ENCODE results near the gene PRPF4. TPM values are rescaled to one million over a fixed set of nuclear protein-coding genes. Genes with fewer than 3 reads are reported as not detected.
"Not testable (repeated sequence)": the region's sequence is repeated elsewhere in the genome, so short reads cannot be mapped to it uniquely, and the experiment has no call there.

PRPF4 gene
- total RNA-seq, 1 donor from 2014 or later: 46.3 TPM

- TF ChIP-seq, protein P1, sequence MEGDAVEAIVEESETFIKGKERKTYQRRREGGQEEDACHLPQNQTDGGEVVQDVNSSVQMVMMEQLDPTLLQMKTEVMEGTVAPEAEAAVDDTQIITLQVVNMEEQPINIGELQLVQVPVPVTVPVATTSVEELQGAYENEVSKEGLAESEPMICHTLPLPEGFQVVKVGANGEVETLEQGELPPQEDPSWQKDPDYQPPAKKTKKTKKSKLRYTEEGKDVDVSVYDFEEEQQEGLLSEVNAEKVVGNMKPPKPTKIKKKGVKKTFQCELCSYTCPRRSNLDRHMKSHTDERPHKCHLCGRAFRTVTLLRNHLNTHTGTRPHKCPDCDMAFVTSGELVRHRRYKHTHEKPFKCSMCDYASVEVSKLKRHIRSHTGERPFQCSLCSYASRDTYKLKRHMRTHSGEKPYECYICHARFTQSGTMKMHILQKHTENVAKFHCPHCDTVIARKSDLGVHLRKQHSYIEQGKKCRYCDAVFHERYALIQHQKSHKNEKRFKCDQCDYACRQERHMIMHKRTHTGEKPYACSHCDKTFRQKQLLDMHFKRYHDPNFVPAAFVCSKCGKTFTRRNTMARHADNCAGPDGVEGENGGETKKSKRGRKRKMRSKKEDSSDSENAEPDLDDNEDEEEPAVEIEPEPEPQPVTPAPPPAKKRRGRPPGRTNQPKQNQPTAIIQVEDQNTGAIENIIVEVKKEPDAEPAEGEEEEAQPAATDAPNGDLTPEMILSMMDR (conservative IDR thresholded peaks at IDR 0.05): no peak
- H3K27ac Mint-ChIP-seq (ENCODE audit: unreplicated experiment): no peak overlapping the region
- peaks cover 2% of the 10 kb centered on the region for H3K9me3 Mint-ChIP-seq
- H3K4me1 Mint-ChIP-seq: no peaks in the 10 kb centered on the region
- H3K4me3 Mint-ChIP-seq: no peak overlapping the region
- peaks cover 10% of the 10 kb centered on the region for H3K36me3 Mint-ChIP-seq (ENCODE audit: low read depth)
- H3K27me3 Mint-ChIP-seq (ENCODE audit: low read depth): no peaks in the 10 kb centered on the region
- no peak for DNase-seq (ENCODE audit: low read depth, low spot score)
These were observed 29.6 kb upstream of the PRPF4 start for GRCh38 chr9:113245894-113246293.

DNA sequence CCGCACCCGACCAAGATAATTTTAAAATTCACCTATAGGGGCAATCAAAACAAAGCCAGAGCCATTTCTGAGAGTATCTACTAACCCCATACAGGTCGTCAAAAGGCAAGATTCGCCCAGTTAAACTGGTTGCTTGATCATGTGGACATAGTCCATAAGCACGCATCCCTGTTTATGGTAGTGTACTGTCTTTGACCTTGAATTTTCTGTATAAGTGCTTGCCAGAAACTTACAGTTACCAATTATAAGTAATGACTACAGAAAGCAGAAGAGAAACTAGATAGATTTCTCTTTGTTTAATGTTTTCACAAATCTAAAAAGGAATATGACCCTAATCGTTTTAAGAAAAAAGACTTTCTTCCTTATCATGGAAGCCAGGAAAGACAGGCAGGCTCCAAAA, 28.5 kb upstream of the PRPF4 start:
- Mint-ChIP-seq H3K4me1 (no peaks in the 10 kb centered on the region), H3K9me3 (peaks cover 2% of the 10 kb centered on the region), H3K27me3 (ENCODE audit: low read depth) (no peaks in the 10 kb centered on the region), H3K27ac (ENCODE audit: unreplicated experiment) (no peak overlapping the region), H3K4me3 (no peak overlapping the region), H3K36me3 (ENCODE audit: low read depth) (peaks cover 10% of the 10 kb centered on the region)
- no peak for DNase-seq (ENCODE audit: low read depth, low spot score)
- TF ChIP-seq, protein P1 (conservative IDR thresholded peaks at IDR 0.05): no peak

DNA sequence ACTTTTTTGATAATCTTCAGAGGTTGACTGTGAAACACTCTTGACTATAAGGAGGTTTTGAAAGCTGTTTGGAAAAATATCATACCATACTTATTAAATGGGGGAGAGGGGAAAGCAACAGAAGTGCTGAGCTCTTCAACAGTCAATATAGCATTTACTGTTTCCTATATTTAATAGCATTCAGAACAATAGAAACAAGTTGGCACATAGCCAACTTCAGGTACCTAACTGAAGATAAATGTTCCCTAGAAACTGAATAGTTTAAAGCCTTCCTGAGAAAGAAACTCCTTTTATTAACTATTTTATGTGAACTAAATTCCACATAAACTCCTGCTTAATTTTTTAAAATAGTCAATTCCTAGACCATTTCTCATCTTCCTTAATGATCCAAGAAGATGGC, 27.8 kb upstream of the PRPF4 start:
- Mint-ChIP-seq H3K4me3 (no peak overlapping the region), H3K36me3 (ENCODE audit: low read depth) (peaks cover 10% of the 10 kb centered on the region), H3K9me3 (peaks cover 2% of the 10 kb centered on the region), H3K27ac (ENCODE audit: unreplicated experiment) (no peak overlapping the region), H3K4me1 (no peaks in the 10 kb centered on the region), H3K27me3 (ENCODE audit: low read depth) (no peaks in the 10 kb centered on the region)
- TF ChIP-seq, protein P1 (conservative IDR thresholded peaks at IDR 0.05): no peak
- DNase-seq (ENCODE audit: low read depth, low spot score): no peak

DNA sequence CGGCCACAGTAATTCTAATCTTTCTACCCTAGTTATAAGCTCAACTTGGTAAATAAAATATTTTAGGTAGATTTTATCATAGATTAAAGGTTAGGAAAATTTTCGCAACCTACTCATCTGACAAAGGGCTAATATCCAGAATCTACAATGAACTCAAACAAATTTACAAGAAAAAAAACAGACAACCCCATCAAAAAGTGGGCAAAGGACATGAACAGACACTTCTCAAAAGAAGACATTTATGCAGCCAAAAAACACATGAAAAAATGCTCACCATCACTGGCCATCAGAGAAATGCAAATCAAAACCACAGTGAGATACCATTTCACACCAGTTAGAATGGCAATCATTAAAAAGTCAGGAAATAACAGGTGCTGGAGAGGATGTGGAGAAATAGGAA, 25.8 kb upstream of the PRPF4 start:
- not testable (repeated sequence) for H3K4me1 Mint-ChIP-seq; H3K4me3 Mint-ChIP-seq; H3K9me3 Mint-ChIP-seq; H3K27ac Mint-ChIP-seq (ENCODE audit: unreplicated experiment); H3K27me3 Mint-ChIP-seq (ENCODE audit: low read depth); H3K36me3 Mint-ChIP-seq (ENCODE audit: low read depth); DNase-seq (ENCODE audit: low read depth, low spot score)

GRCh38 chr9:113250807-113251206, 24.7 kb upstream of the PRPF4 start:
- Mint-ChIP-seq H3K27ac (ENCODE audit: unreplicated experiment) (no peak overlapping the region), H3K36me3 (ENCODE audit: low read depth) (peaks cover 10% of the 10 kb centered on the region), H3K4me3 (no peak overlapping the region), H3K4me1 (no peaks in the 10 kb centered on the region), H3K27me3 (ENCODE audit: low read depth) (no peaks in the 10 kb centered on the region), H3K9me3 (peaks cover 2% of the 10 kb centered on the region)
- DNase-seq (ENCODE audit: low read depth, low spot score): no peak
- TF ChIP-seq, protein P1 (conservative IDR thresholded peaks at IDR 0.05): no peak

DNA sequence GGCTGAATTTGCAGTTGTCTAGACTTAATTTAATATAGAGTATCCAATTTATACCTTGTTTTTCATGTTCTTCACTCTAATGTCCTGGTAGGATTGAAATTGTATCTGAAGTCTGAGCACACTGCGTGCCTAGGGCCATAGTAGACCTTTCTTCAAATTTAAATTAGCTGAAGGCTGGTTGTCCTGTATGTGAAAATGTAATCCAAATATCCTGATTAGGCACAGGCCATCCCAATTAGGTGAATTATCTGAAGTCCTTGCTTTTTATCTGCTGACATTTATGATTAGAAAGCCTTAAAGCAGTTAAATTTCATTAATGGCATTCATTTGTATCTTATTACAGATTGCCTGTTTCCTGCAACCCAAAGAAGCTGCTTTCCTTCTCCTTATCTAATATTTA, 20.5 kb upstream of the PRPF4 start:
- Mint-ChIP-seq H3K27me3 (ENCODE audit: low read depth) (no peaks in the 10 kb centered on the region), H3K4me3 (no peak overlapping the region), H3K27ac (ENCODE audit: unreplicated experiment) (no peak overlapping the region), H3K9me3 (peaks cover 2% of the 10 kb centered on the region), H3K36me3 (ENCODE audit: low read depth) (peaks cover 11% of the 10 kb centered on the region), H3K4me1 (no peaks in the 10 kb centered on the region)
- TF ChIP-seq, protein P1 (conservative IDR thresholded peaks at IDR 0.05): no peak
- DNase-seq (ENCODE audit: low read depth, low spot score): no peak
